ENCODE data around the gene LACRT.

GRCh38 chr12:54666008-54666407 is 31.3 kb upstream of the LACRT start:
- TF ChIP-seq ATF3 (IDR thresholded peaks at IDR 0.05) (no peak), TAF1 (conservative IDR thresholded peaks at IDR 0.05) (no peak), MAX (IDR thresholded peaks at IDR 0.05) (no peak), CTCF (IDR thresholded peaks at IDR 0.05; ENCODE audit: low read depth, low read length, missing input control) (no peak), FOXA1 (IDR thresholded peaks at IDR 0.05) (no peak), SP1 (IDR thresholded peaks at IDR 0.05) (no peak), YY1 (IDR thresholded peaks at IDR 0.05) (no peak), RAD21 (IDR thresholded peaks at IDR 0.05) (no peak), ZBTB33 (IDR thresholded peaks at IDR 0.05) (no peak), JUND (IDR thresholded peaks at IDR 0.05) (no peak)
